ENCODE data around the gene MAP3K7CL.

DNA sequence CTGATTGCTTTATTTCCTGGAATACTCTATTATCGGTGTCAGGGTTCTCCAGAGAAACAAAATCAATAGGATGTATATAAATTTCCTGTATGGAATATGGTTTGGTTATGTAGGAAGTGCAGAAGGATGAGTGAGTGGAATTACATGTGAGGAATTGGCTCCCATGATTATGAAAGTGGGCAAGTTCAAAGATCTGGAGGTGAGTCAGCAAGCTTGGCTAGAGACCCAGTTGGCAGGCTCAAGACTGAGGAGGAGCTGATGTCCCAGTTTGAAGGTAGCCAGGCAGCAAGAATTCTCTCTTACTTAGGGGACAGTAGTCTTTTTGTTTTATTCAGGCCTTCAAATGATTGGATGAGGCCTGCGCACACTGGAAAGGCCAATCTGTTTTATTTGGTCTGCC lies 57.5 kb downstream of the MAP3K7CL start:
- TF ChIP-seq CTCF (IDR thresholded peaks at IDR 0.05) (no peak), POLR2AphosphoS5 (IDR thresholded peaks at IDR 0.05) (peak; percentile 16 to 55)
